Neuronal stem cell (in vitro differentiated cells): ENCODE data around the gene TPRN.

Source experiments
- DNase-seq: peaks from one replicate; pipeline ENCODE4 v3.0.0-alpha.2; 2013; ENCODE audit warnings: low spot score
- H2AFZ ChIP-seq: one replicate; pipeline ENCODE4 v1.6.1; 2013; ENCODE audit warnings: mild to moderate bottlenecking, low read length, inconsistent platforms
- H2AK5ac ChIP-seq: 2 replicates; pipeline ENCODE4 v1.6.1; 2013; ENCODE audit warnings: low read depth, mild to moderate bottlenecking, inconsistent platforms, low read length, moderate library complexity, mixed read lengths
- H2BK120ac ChIP-seq: 2 replicates; pipeline ENCODE4 v1.6.1; 2013; ENCODE audit warnings: low read depth, mild to moderate bottlenecking, inconsistent platforms, low read length, moderate library complexity, mixed read lengths
- H2BK12ac ChIP-seq: one replicate; pipeline ENCODE4 v1.6.1; 2013; ENCODE audit warnings: low read length, inconsistent platforms
- H2BK15ac ChIP-seq: 2 replicates; pipeline ENCODE4 v1.6.1; 2013; ENCODE audit warnings: mild to moderate bottlenecking, low read length, inconsistent platforms, mixed read lengths
- H2BK5ac ChIP-seq: one replicate; pipeline ENCODE4 v1.6.1; 2013; ENCODE audit warnings: inconsistent platforms, mild to moderate bottlenecking, low read length, moderate library complexity
- H3K14ac ChIP-seq: one replicate; pipeline ENCODE4 v1.6.1; 2013; ENCODE audit warnings: low read length, inconsistent platforms
- H3K18ac ChIP-seq: 2 replicates; pipeline ENCODE4 v1.6.1; 2013; ENCODE audit warnings: low read length, inconsistent platforms
- H3K23ac ChIP-seq: 2 replicates; pipeline ENCODE4 v1.6.1; 2013; ENCODE audit warnings: low read depth, mild to moderate bottlenecking, mixed read lengths, low read length, inconsistent platforms; ENCODE audit not compliant: poor library complexity
- H3K27ac ChIP-seq: replicated peaks from 3 replicates; pipeline ENCODE4 v1.5.1; 2013; ENCODE audit warnings: low read length, inconsistent platforms
- H3K27me3 ChIP-seq, 3 experiments: 2 replicates each; pipeline ENCODE4 v1.6.1; 2013; ENCODE audit warnings: low read length in 3 of 3, mild to moderate bottlenecking in 2 of 3, inconsistent platforms in 1 of 3, low read depth in 1 of 3, mixed read lengths in 1 of 3, moderate library complexity in 1 of 3; ENCODE audit not compliant: control insufficient read depth in 3 of 3, insufficient read depth in 3 of 3
- H3K36me3 ChIP-seq, 2 donors: replicated peaks in 1 of 2; 2 replicates each; pipeline ENCODE4 v1.6.1; 2013; ENCODE audit warnings: low read length in 2 of 2; ENCODE audit not compliant: control insufficient read depth in 2 of 2, insufficient read depth in 2 of 2
- H3K4ac ChIP-seq: 2 replicates; pipeline ENCODE4 v1.6.1; 2013; ENCODE audit warnings: inconsistent platforms, mild to moderate bottlenecking, low read length, moderate library complexity
- H3K4me1 ChIP-seq, 2 donors: 1 replicate in 1 of 2; 2 replicates in 1 of 2; pipeline ENCODE4 v1.6.1; 2013; ENCODE audit warnings: low read length in 2 of 2, low read depth in 1 of 2; ENCODE audit not compliant: control insufficient read depth in 2 of 2, insufficient read depth in 1 of 2
- H3K4me2 ChIP-seq: one replicate; pipeline ENCODE4 v1.6.1; 2013; ENCODE audit warnings: mild to moderate bottlenecking, low read length, inconsistent platforms; ENCODE audit not compliant: insufficient read depth, poor library complexity, severe bottlenecking
- H3K4me3 ChIP-seq, 2 donors: 2 replicates each; pipeline ENCODE4 v1.5.1; 2013; ENCODE audit warnings: low read length in 2 of 2, mild to moderate bottlenecking in 2 of 2, inconsistent platforms in 1 of 2, moderate library complexity in 1 of 2
- H3K79me1 ChIP-seq: one replicate; pipeline ENCODE4 v1.6.1; 2013; ENCODE audit warnings: low read depth, mild to moderate bottlenecking, inconsistent platforms, low read length, moderate library complexity
- H3K9ac ChIP-seq: one replicate; pipeline ENCODE4 v1.6.1; 2013; ENCODE audit warnings: mild to moderate bottlenecking, low read depth, low read length, inconsistent platforms; ENCODE audit not compliant: poor library complexity
- H3K9me3 ChIP-seq, 2 donors: replicated peaks in 1 of 2; 2 replicates each; pipeline versions ENCODE3 to v1.6.1; 2013; ENCODE audit warnings: low read length in 2 of 2, mild to moderate bottlenecking in 2 of 2, inconsistent platforms in 1 of 2, low read depth in 1 of 2, mixed read lengths in 1 of 2, moderate library complexity in 1 of 2; ENCODE audit not compliant: control insufficient read depth in 2 of 2, insufficient read depth in 1 of 2
- H4K8ac ChIP-seq: one replicate; pipeline ENCODE4 v1.6.1; 2013; ENCODE audit warnings: low read depth, mild to moderate bottlenecking, inconsistent platforms, low read length, moderate library complexity
- H4K91ac ChIP-seq: one replicate; pipeline ENCODE4 v1.6.1; 2013; ENCODE audit warnings: low read length, low read depth, mild to moderate bottlenecking, inconsistent platforms; ENCODE audit not compliant: poor library complexity
- WGBS, 2 donors: extraction: QIAGEN DNeasy Blood & Tissue Kit; methylation state at CpG; one replicate each; pipeline ENCODE4 v1.1.7; 2013; ENCODE audit warnings: missing lambda C conversion rate in 2 of 2, mixed read lengths in 1 of 2; ENCODE audit not compliant: insufficient read length in 2 of 2, insufficient replicate concordance in 1 of 2; ENCODE audit errors: extremely low coverage in 2 of 2; 5-methylcytosine and 5-hydroxymethylcytosine counted together

TPRN gene

DNA sequence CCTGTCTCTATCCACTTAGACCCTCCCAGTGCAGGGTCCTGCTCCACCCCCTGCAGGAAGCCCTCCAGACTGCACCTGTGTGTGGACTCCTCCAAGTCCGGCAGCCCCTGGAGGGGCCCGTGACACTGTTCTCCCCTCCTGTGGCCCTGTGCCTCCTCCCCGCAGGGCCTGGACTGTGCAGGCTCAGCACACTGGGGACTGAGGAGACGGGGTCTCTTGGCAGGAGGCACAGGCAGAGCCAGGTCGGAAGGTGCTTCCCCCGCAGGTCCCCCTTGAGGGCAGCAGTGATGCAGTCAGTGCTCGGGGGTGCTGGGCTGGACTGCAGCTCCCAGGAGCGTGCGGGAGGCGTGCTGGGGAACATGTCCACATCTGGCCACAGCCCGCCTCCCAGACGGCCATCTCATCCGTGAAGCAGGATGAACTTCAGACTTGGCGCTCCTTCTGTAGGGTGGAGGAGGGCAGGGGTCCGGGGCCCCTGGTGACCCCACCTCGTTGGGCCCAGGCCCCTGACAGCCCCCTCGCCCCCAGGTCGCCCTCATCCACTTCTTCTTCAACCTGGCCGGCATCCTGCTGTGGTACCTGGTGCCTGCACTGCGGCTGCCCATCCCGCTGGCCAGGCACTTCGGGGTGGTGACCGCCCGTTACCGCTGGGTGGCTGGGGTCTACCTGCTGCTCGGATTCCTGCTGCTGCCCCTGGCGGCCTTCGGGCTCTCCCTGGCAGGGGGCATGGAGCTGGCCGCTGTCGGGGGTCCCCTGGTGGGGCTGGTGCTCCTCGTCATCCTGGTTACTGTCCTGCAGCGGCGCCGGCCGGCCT lies 35.1 kb upstream of the TPRN start:
- Histone ChIP-seq H3K4me2 (peak overlapping the region; percentile 0), H3K36me3 (peaks cover 0 to 5% of the 10 kb centered on the region in 2 donors), H2BK120ac (no peak overlapping the region), H3K9me3 (no peaks in the 10 kb centered on the region), H2AFZ (no peak overlapping the region), H3K27me3 (peaks cover 0 to 5% (median 0%) of the 10 kb centered on the region in 3 experiments), H3K18ac (peak overlapping the region; percentile 85), H4K91ac (no peak overlapping the region), H3K4me3 (no peak overlapping the region), H3K79me1 (peaks cover 12% of the 10 kb centered on the region), H3K27ac (no peak overlapping the region), H2AK5ac (peak overlapping the region; percentile 99), H2BK15ac (no peak overlapping the region), H3K9ac (peak overlapping the region; percentile 70), H2BK12ac (peak overlapping the region; percentile 58), H3K4ac (peak overlapping the region; percentile 37), H4K8ac (peak overlapping the region; percentile 65), H3K23ac (peak overlapping the region; percentile 89), H3K4me1 (peaks cover 15% of the 10 kb centered on the region in 2 donors), H2BK5ac (peak overlapping the region; percentile 53), H3K14ac (no peak overlapping the region)
- DNase-seq = no peak
- WGBS, 2 donors = no CpG with 5 or more reads among the region's 35 CpGs

DNA sequence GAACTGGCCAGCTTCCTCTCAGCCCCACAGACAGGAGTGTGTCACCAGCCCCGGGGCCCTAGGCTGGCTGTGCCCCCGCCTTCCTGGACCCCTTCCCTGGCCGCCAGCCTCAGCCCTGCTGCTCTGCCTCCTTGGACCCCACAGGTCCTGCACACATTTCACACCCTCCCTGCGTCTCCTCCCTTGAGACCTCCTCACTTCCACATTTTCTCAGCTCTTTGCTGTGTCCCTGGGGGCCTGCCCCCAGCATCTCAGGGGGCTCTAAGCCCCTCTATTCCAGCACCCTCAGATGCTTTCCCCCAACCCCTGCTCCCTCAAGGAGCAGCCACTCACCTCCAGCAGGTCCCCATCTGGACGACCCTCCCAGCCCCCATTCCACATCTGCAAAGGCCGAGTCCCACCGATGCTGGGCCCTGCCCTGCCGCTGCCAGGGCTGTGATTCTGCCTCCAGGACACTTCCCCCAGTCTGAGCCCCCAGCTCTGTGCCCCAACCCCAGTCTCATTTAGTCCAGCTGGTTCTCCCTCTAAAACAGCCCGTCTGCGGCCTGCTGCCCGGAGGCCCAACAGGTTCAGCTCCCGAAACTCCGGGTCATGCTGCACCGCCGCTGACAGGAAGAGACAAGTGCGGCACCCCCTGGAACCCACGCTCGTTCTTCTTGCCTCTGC lies 34.4 kb upstream of the TPRN start:
- Histone ChIP-seq H3K36me3 (peaks cover 0 to 5% of the 10 kb centered on the region in 2 donors), H2AFZ (no peak overlapping the region), H3K4me3 (no peak overlapping the region), H2BK15ac (no peak overlapping the region), H2BK12ac (no peak overlapping the region), H3K4me2 (no peak overlapping the region), H3K4ac (peak overlapping the region; percentile 26), H3K27me3 (peaks cover 0 to 5% (median 0%) of the 10 kb centered on the region in 3 experiments), H3K27ac (no peak overlapping the region), H4K91ac (no peak overlapping the region), H3K79me1 (peaks cover 12% of the 10 kb centered on the region), H3K9me3 (no peaks in the 10 kb centered on the region), H2BK5ac (peak overlapping the region; percentile 53), H3K23ac (peak overlapping the region; percentile 73), H3K9ac (peak overlapping the region; percentile 70), H2BK120ac (no peak overlapping the region), H3K18ac (peak overlapping the region; percentile 28), H4K8ac (peak overlapping the region; percentile 65), H3K14ac (peak overlapping the region; percentile 71), H3K4me1 (peaks cover 15% of the 10 kb centered on the region in 2 donors), H2AK5ac (peak overlapping the region; percentile 99)
- DNase-seq = no peak
- WGBS, 2 donors = no CpG with 5 or more reads among the region's 18 CpGs

DNA sequence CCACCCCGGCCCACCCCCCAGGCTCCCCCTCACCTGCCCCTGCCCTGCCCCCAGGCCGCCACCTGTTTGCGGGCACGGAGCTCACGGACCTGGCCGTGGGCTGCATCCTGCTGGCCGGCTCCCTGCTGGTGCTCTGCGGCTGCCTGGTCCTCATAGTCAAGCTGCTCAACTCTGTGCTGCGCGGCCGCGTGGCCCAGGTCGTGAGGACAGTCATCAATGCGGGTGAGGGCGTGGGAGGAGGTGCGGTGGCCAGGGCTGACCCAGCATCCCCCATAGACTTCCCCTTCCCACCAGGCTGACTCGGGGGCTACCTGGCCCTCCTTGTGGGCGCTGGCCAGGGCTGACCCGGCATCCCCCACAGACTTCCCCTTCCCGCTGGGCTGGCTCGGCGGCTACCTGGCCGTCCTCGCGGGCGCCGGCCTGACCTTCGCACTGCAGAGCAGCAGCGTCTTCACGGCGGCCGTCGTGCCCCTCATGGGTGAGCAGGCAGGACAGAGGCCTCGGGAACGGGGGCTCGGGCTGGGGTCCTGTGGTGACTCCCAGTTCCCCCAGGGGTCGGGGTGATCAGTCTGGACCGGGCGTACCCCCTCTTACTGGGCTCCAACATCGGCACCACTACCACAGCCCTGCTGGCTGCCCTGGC lies 33.6 kb upstream of the TPRN start:
- H3K9ac ChIP-seq = peak overlapping the region; percentile 70
- no peak overlapping the region for H2AFZ ChIP-seq
- H3K4me3 ChIP-seq = no peak overlapping the region
- peak overlapping the region; percentile 13 for H2BK5ac ChIP-seq
- peak overlapping the region; percentile 73 for H3K23ac ChIP-seq
- H2BK120ac ChIP-seq = peak overlapping the region; percentile 81
- H2AK5ac ChIP-seq = peak overlapping the region; percentile 70
- peaks cover 12% of the 10 kb centered on the region for H3K79me1 ChIP-seq
- H3K36me3 ChIP-seq = peaks cover 0 to 5% of the 10 kb centered on the region in 2 donors
- no peak overlapping the region for H4K8ac ChIP-seq
- no CpG with 5 or more reads among the region's 40 CpGs for WGBS, 2 donors
- H3K9me3 ChIP-seq = no peaks in the 10 kb centered on the region
- H2BK15ac ChIP-seq = no peak overlapping the region
- no peak overlapping the region for H4K91ac ChIP-seq
- peak overlapping the region; percentile 37 for H3K4ac ChIP-seq
- H3K18ac ChIP-seq = peak overlapping the region; percentile 71
- peak overlapping the region; percentile 73 for H2BK12ac ChIP-seq
- H3K4me2 ChIP-seq = no peak overlapping the region
- H3K14ac ChIP-seq = peak overlapping the region; percentile 56
- H3K4me1 ChIP-seq = peaks cover 15% of the 10 kb centered on the region in 2 donors
- H3K27me3 ChIP-seq = peaks cover 0 to 7% (median 0%) of the 10 kb centered on the region in 3 experiments
- no peak for DNase-seq
- H3K27ac ChIP-seq = no peak overlapping the region
